ENCODE results near the gene PHPT1.

The PHPT1 gene

GRCh38 chr9:136846376-136847087, 2.7 kb upstream of the PHPT1 start:
- no peak for DNase-seq (ENCODE audit: extremely low spot score, insufficient read length, low read depth)
- FAIRE-seq = no peak

DNA sequence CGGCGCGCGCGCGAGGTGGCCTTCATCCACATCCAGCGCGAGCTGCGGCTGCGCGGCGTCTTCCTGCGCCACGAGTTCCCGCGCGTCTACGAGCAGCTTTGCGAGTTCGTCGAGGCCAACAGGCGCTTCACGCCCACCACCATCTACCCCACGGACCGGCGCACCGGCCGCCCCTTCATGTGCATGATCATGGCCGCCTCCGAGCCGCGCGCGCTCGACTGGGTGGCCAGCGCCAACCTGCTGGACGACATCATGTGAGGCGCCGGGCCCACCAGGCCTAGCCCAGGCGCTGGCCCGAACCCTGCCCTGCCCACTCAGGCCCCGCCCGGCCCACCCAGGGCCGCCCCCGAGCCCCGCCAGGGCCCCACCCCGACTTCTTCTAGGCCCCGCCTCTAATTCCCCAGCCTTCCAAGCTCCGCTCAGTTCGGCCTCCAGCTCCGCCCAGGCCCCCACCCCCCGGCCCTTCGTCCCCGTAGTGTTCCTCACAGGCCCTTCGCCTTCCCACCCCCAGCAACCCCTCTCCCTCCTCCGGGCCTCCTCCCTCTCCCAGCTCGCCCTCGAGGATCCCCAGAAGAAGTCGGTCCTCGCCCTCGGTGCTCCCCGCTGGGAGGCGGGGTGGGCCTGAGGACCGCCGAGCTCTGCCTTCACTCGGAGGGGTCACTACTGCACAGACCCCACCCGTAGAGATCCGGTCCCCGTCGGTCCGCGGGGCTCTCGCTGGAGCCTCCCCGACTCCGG, 2.0 kb upstream of the PHPT1 start:
- DNase-seq (ENCODE audit: extremely low spot score, insufficient read length, low read depth) = no peak
- FAIRE-seq = no peak

- FAIRE-seq = peak; percentile 79
- DNase-seq (ENCODE audit: extremely low spot score, insufficient read length, low read depth) = peak; percentile 38
Observed at GRCh38 chr9:136847826-136848392, 1.3 kb upstream of the PHPT1 start.

DNA sequence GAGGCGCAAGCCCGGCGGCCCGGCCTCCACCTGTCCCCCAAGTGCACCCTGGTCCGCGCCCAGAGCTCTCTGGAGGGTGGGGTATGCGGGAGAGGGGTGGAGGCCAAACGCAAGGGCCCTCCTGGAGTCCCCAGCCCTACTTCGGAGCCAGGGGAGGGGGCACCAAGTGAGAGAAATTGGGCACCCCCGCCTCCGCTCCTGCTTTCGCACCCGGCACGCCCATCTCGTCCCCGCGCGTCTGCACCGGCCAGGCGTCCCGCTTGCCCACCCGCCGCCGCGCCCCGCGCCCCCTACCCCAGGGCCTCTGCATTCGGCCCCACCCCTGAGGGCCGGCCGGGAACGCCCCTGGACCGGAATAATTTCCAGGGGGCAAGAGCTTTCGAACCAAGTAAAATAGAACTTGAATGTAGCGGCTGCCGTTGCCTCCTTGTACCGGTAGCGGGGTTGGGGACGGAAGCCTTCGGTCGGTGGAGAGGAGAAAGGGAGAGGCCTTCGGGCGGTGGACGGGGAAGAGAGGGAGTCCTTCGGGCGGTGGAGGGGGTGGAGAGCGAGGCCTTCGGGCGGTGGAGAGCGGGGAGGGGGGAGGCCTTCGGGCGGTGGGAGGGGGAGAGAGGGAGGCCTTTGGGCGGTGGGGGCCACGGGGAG, 694 bp upstream of the PHPT1 start:
- FAIRE-seq (no peak), DNase-seq (ENCODE audit: extremely low spot score, insufficient read length, low read depth) (no peak)

- FAIRE-seq (no peak), DNase-seq (ENCODE audit: extremely low spot score, insufficient read length, low read depth) (no peak)
Observed at GRCh38 chr9:136849960-136850865, 1.0 kb downstream of the PHPT1 start.

DNA sequence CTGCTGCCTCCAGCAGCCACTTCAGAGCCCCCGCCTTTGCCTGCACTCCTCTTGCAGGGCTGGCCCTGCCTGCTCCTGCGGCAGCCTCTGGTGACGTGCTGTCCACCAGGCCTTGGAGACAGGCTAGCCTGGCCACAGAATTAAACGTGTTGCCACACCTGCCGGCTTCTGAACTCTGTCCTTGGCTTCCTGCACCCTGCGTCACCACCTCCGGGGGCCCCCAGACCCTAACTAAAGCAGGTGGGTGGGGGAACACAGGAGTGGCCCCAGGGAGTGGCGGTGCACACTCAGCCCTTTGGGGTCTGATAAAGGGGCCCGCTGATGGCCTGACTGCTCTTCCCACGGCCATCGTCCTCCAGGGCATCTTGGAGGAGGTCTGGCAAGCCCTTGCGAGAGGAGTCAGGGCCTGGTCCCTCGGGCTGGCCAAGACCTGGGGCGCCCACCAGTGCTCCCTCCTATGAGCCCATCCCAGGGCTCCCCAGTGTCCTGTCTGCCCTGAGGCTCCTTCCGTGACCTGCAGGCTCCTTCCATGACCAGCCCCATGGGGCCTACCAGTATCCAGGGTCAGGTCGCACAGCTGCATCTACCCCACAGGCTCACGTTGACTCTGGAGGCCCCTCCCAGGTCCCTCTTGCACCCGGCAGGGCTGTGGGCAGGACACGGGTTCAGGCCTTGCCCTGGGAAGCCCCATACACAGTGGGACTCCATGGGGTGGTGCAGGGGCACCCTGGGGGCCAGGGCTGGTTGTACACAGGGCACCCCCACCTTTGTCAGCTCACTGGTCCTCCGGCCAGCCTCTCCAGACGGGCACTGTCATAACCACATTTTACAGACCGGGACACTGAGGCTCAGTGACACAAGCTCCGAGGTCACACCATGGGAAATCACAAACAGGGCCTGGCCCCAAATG, 1.9 kb downstream of the PHPT1 start:
- no peak for DNase-seq (ENCODE audit: extremely low spot score, insufficient read length, low read depth)
- no peak for FAIRE-seq

- FAIRE-seq (no peak), DNase-seq (ENCODE audit: extremely low spot score, insufficient read length, low read depth) (no peak)
Observed at GRCh38 chr9:136851941-136852663, 2.9 kb downstream of the PHPT1 start, which contains the start of gene MAMDC4. TSS of gene MAMDC4 (plus strand) at chr9:136852346. CDS start at chr9:136852417, 71 bp downstream.

DNA sequence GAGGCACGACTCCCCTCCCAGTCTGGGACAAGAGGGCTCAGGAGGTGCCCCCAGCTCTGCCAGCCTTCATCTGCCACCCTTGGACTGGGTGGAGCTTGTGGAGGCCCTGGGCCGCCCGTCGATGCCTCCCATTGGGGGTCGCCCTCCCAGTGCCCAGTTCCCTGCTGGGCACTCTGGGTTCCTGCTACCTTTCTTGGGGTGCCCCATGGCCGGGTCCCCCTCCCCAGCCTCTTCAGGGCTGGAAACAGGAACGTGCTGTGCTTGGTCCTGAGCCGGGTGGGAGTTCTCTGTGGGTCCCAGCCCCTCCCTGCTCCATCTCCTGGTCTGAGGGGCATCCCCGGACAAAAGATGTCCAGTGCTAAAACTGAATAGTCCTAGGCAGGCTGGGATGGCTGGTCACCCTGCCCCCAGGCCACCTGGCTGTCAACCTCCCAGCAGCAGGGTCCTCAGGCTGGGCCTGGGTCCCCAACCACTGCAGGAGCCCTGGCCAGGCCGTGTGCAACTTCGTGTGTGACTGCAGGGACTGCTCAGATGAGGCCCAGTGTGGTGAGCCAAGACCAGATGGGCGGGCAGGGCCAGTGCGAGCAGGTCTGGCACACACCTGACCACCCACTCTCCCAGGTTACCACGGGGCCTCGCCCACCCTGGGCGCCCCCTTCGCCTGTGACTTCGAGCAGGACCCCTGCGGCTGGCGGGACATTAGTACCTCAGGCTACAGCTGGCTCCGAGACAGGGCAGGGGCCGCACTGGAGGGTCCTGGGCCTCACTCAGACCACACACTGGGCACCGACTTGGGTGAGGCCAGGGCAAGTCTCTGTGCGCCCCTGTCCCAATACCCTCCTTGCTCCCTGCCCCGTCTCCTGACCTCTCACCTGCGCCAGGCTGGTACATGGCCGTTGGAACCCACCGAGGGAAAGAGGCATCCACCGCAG, 3.7 kb downstream of the PHPT1 start:
- FAIRE-seq = no peak
- no peak for DNase-seq (ENCODE audit: extremely low spot score, insufficient read length, low read depth)

DNA sequence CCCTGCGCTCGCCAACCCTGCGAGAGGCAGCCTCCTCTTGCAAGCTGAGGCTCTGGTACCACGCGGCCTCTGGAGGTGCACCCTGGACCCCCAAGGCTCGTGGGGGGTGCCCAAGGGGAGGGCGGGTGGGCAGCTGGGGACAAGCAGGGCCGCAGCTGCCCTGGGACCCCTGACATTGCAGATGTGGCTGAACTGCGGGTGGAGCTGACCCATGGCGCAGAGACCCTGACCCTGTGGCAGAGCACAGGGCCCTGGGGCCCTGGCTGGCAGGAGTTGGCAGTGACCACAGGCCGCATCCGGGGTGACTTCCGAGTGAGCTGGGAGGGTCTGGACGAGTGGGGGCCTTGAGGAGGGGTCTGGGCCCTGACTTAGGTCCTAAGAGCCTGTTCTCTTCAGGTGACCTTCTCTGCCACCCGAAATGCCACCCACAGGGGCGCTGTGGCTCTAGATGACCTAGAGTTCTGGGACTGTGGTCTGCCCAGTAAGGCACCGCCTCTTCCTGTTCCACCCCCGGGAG, 4.4 kb downstream of the PHPT1 start:
- FAIRE-seq (peak; percentile 15), DNase-seq (ENCODE audit: extremely low spot score, insufficient read length, low read depth) (no peak)

DNA sequence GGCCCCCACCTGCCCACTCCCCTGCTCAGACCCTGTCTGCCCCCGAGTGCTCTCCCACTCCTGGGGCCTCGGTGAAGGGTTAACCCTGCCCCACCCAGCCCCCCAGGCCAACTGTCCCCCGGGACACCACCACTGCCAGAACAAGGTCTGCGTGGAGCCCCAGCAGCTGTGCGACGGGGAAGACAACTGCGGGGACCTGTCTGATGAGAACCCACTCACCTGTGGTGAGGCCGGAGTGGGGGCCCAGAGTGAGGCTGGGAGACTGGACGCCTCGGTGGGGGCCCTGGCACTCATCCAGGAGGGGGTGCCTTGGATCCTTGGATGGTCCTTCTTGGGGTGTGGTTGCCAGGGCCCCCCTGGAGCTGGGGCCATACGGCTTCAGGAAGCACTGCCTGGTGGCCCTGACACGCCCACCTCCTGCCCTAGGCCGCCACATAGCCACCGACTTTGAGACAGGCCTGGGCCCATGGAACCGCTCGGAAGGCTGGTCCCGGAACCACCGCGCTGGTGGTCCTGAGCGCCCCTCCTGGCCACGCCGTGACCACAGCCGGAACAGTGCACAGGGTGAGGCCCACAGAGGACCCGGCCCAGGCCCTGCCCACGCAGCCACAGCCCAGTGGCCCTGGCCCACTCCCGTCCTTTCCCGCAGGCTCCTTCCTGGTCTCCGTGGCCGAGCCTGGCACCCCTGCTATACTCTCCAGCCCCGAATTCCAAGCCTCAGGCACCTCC, 5.1 kb downstream of the PHPT1 start:
- DNase-seq (ENCODE audit: extremely low spot score, insufficient read length, low read depth) = no peak
- no peak for FAIRE-seq

GRCh38 chr9:136854842-136855460, 5.7 kb downstream of the PHPT1 start:
- DNase-seq (ENCODE audit: extremely low spot score, insufficient read length, low read depth) = no peak
- FAIRE-seq = no peak

DNA sequence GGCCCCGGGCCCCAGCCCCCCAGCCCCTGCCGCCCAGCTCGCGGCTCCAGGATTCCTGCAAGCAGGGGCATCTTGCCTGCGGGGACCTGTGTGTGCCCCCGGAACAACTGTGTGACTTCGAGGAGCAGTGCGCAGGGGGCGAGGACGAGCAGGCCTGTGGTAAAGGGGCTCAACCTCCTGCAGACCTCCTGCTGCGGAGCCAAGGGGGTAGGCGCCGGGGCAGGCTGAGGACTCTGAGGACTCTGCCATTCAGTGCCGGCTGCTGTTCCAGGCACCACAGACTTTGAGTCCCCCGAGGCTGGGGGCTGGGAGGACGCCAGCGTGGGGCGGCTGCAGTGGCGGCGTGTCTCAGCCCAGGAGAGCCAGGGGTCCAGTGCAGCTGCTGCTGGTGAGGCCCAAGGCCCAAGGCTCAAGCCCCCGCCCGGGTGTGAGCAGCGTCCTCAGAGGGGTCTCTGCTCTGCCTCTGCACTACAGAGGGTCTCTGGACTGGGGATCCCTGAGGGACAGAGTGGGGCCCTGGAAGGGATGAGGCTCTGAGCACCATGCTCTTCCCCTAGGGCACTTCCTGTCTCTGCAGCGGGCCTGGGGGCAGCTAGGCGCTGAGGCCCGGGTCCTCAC, 6.4 kb downstream of the PHPT1 start:
- no peak for FAIRE-seq
- DNase-seq (ENCODE audit: extremely low spot score, insufficient read length, low read depth) = no peak

DNA sequence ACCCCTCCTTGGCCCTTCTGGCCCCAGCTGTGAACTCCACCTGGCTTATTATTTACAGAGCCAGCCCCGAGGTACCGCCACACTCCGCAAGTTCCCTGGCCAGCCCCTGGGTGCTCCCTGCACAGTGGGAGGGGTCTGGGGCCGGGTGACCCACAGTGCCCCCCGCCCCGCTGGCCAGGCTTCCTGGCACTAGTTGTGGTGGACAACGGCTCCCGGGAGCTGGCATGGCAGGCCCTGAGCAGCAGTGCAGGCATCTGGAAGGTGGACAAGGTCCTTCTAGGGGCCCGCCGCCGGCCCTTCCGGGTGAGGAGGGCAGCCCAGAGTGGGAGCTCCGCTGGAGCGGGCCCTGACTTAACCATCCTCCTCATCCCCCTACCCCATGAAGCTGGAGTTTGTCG, 6.9 kb downstream of the PHPT1 start:
- FAIRE-seq (no peak), DNase-seq (ENCODE audit: extremely low spot score, insufficient read length, low read depth) (no peak)

- no peak for FAIRE-seq
- DNase-seq (ENCODE audit: extremely low spot score, insufficient read length, low read depth) = no peak
Observed at GRCh38 chr9:136856541-136857141, 7.4 kb downstream of the PHPT1 start.

- no peak for FAIRE-seq
Observed at GRCh38 chr9:136857166-136857565, 8.0 kb downstream of the PHPT1 start.

More at GRCh38 chr9:136857166-136857565, 8.0 kb downstream of the PHPT1 start:
- DNase-seq (ENCODE audit: extremely low spot score, insufficient read length, low read depth) = no peak
